ENCODE measurements around the gene NRIP1.

- TF ChIP-seq EZH2 (IDR thresholded peaks at IDR 0.05; ENCODE audit: insufficient read depth, poor library complexity, severe bottlenecking) (no peak), EZH2phosphoT487 (IDR thresholded peaks at IDR 0.05; ENCODE audit: insufficient read depth, low read depth) (no peak)
Measured at GRCh38 chr21:15000081-15000480, 64.7 kb downstream of the NRIP1 start.

Measured in GM23248 (cell line).